GM10266 (cell line): ENCODE data around the gene CEP68.

Experiments used
- DNase-seq: peaks from one replicate; pipeline ENCODE4 v3.0.0; 2012; ENCODE audit errors: extremely low spot score
- CTCF ChIP-seq: IDR thresholded peaks from 2 replicates; pipeline ENCODE4 v1.5.1; 2012; ENCODE audit warnings: mild to moderate bottlenecking, low read depth; ENCODE audit not compliant: control insufficient read depth, insufficient read depth; ENCODE audit errors: missing control alignments

CEP68 gene

DNA sequence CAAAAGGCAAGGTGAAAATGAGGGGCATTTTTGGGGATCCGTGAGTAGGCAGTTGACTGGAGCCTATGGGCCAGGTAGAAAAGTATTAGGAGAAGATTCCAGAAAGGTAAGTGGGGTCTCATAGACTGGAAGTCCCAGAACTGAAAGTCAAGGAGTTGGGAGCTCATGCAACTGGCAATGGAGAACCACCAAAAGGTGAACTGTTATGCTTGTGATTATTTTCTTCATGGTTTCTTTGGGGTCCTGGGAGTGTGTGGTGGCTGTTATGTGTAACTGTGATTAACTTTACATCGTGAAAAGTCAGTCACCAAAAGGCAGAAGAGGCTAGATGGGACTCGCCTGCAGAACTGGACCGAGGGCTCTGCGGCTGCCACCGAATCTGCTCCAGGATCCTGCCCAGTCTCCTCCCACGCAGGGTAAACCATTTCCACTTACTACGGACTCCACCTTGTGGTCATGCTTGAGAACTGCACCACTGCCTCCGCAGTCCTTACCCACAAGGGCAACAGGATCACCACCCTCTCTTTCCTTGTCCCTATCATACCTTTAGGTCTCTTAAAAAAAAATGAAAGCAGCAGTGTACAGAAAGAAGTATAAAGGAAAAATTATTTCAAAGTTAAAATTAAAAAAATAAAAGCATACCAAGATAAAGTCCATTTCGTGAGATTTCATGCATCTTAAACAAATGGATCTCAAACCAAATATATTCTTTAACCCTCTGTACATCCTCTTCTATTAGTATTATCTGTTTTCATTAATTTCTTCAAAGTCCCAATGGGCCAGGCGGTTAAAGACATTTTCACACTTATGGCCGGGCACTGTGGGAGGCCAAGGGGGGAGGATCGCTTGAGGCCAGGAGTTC, 15.6 kb upstream of the CEP68 start:
- DNase-seq, result peak; percentile 73
- peak; percentile 94 for TF ChIP-seq CTCF

DNA sequence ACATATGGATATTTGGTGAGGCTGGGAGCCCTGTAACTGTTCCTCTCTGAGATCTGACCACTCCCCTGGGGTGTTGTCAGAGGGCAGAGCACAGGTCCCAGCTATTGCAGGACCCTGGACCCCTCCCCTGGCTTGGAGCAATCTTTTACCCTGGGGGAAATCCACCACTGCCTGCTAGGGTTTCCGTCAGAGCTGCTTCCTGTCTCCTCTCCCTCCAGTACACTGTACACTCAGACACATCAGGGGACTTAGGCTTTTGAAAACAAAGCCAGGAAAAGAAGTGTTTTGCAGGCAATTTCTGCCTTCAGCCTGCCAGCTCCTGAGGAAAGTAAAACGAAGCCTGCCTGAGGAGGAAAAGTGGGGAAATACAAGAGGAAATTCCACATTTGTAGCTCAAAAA, 13.2 kb upstream of the CEP68 start:
- TF ChIP-seq CTCF, result no peak
- no peak for DNase-seq

- TF ChIP-seq CTCF, result no peak
- no peak for DNase-seq
These were observed 12.0 kb upstream of the CEP68 start for GRCh38 chr2:65044097-65044735.

DNA sequence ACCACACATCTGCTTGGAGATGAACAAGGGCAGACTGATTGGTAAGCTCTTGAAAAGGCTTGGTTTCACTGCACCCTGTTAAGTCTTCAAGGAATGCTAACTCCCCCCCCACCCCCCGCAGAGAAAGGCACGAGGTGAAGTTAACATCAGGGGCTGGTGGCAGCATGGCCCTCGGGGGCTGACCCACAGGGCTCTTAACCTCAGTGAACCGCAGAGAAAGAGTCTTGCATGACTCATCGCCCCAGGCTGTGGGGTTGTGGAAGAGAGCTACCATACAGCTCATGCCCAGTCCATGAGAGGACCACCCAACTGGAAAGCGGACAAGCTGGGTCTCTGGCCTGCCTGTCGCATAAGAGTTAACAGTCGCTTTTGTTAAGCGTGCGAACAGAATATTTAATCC, 10.6 kb upstream of the CEP68 start:
- DNase-seq, result no peak
- no peak for TF ChIP-seq CTCF

GRCh38 chr2:65046633-65047407, 9.4 kb upstream of the CEP68 start:
- TF ChIP-seq CTCF, result no peak
- no peak for DNase-seq

- no peak for DNase-seq
- TF ChIP-seq CTCF, result no peak
These were observed 7.1 kb upstream of the CEP68 start for GRCh38 chr2:65049010-65049639.
